Measurements from ENCODE around the gene GRID1.

DNA sequence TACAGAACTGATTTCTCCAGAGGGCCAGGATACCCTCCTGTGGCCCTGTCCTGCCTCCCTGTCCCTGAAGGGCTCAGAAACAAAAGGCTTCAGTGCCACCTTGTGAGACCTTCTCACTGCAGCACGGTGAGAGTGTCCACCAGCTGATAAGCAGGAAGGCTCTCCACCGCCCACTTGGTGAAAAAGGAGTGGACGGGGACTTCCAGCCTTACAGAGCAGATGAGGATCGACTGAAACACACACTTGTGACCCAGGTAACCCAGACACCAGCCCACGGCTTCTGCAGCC lies 330.1 kb downstream of the GRID1 start:
- TF ChIP-seq, protein P1, sequence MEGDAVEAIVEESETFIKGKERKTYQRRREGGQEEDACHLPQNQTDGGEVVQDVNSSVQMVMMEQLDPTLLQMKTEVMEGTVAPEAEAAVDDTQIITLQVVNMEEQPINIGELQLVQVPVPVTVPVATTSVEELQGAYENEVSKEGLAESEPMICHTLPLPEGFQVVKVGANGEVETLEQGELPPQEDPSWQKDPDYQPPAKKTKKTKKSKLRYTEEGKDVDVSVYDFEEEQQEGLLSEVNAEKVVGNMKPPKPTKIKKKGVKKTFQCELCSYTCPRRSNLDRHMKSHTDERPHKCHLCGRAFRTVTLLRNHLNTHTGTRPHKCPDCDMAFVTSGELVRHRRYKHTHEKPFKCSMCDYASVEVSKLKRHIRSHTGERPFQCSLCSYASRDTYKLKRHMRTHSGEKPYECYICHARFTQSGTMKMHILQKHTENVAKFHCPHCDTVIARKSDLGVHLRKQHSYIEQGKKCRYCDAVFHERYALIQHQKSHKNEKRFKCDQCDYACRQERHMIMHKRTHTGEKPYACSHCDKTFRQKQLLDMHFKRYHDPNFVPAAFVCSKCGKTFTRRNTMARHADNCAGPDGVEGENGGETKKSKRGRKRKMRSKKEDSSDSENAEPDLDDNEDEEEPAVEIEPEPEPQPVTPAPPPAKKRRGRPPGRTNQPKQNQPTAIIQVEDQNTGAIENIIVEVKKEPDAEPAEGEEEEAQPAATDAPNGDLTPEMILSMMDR (IDR thresholded peaks at IDR 0.05) = no peak
- TF ChIP-seq POLR2A (IDR thresholded peaks at IDR 0.05) = no peak

All from breast epithelium (tissue), 3 donors.